A549 (cell line): ENCODE results near the gene PAQR7. TPM values are rescaled to one million over a fixed set of nuclear protein-coding genes. Genes with fewer than 3 reads are reported as not detected.

Experiments used
- ATAC-seq, 2 experiments: fragments of 200-7000 bp in 1 of 2; fragments of >200 bp in 1 of 2; cut with Nextera tagmentation in 1 of 2; cut with Tn5 transposase in 1 of 2; 3 replicates each; pipeline versions ENCODE4 v1.8.0 to v1.9.1; 2018 to 2020; ENCODE audit warnings: mild to moderate bottlenecking in 1 of 2, moderate library complexity in 1 of 2
- CTCF ChIA-PET: fragments of 300-600 bp; sonication (Branson Sonifier 250); formaldehyde crosslinking; extraction: SDS; loops from one replicate; lab custom pipeline; 2021; ENCODE audit warnings: antibody characterized with exemption, inconsistent platforms; lab: Yijun Ruan, JAX
- POLR2A ChIA-PET: fragments of 350-600 bp; formaldehyde crosslinking; extraction: SDS; loops from one replicate; lab custom pipeline; 2021; ENCODE audit warnings: antibody characterized with exemption, inconsistent platforms; lab: Yijun Ruan, JAX
- DNase-seq, 2 experiments: peaks; one replicate each; pipeline versions ENCODE4 v3.0.0 to v3.0.0-alpha.2; 2011 to 2016; ENCODE audit warnings: low read depth in 1 of 2, low spot score in 1 of 2
- FAIRE-seq: peaks from 2 replicates; lab custom pipeline; 2011; peaks lifted over from hg19 to GRCh38; lab: Jason Lieb, UNC
- H3K27ac ChIP-seq, 2 experiments: fragments of >200 bp; sonication (Bioruptor Twin); formaldehyde crosslinking; 3 replicates each; pipeline ENCODE4 v1.5.1; 2016 to 2017
- H3K4me1 ChIP-seq: fragments of >200 bp; sonication (Bioruptor Twin); formaldehyde crosslinking; 3 replicates; pipeline ENCODE4 v1.6.1; 2016
- H3K4me2 ChIP-seq: fragments of >200 bp; sonication (Bioruptor Twin); formaldehyde crosslinking; 3 replicates; pipeline ENCODE4 v1.6.1; 2016
- H3K4me3 ChIP-seq: fragments of >200 bp; sonication (Bioruptor Twin); formaldehyde crosslinking; 3 replicates; pipeline ENCODE4 v1.5.1; 2016
- H3K9me3 ChIP-seq: fragments of >200 bp; sonication (Bioruptor Twin); formaldehyde crosslinking; 3 replicates; pipeline ENCODE4 v1.6.1; 2016
- ATOH8 ChIP-seq: fragments of 250-450 bp; sonication (Bioruptor Pico); IDR thresholded peaks from 2 replicates; pipeline ENCODE4 v1.5.0; 2020; ENCODE audit warnings: low read depth, mild to moderate bottlenecking, moderate library complexity
- BCL3 ChIP-seq: fragments of >200 bp; sonication (Bioruptor Twin); formaldehyde crosslinking; IDR thresholded peaks from 3 replicates; pipeline ENCODE4 v1.6.1; 2016
- BHLHE40 ChIP-seq: IDR thresholded peaks from 2 replicates; pipeline ENCODE4 v1.6.1; 2012; ENCODE audit warnings: low read depth, low read length, inconsistent platforms
- CBX8 ChIP-seq: fragments of 200-600 bp; sonication (generic); IDR thresholded peaks from 2 replicates; pipeline ENCODE4 v1.6.1; 2016
- CEBPB ChIP-seq, 2 experiments: fragments of >200 bp in 1 of 2; sonication (Bioruptor Twin) in 1 of 2; formaldehyde crosslinking in 1 of 2; IDR thresholded peaks; 2 replicates each; pipeline ENCODE4 v1.6.1; 2012 to 2016
- CHD4 ChIP-seq: fragments of 200-600 bp; sonication (generic); IDR thresholded peaks from 2 replicates; pipeline ENCODE4 v1.6.1; 2016; ENCODE audit warnings: antibody characterized with exemption, mild to moderate bottlenecking, borderline replicate concordance
- CTCF ChIP-seq: fragments of >200 bp; sonication (Bioruptor Twin); formaldehyde crosslinking; IDR thresholded peaks from 3 replicates; pipeline ENCODE4 v1.5.1; 2016
- ESRRA ChIP-seq: fragments of 150-350 bp; IDR thresholded peaks from 2 replicates; pipeline ENCODE4 v1.6.1; 2014; ENCODE audit warnings: mild to moderate bottlenecking, low read length, borderline replicate concordance
- FOXS1 ChIP-seq: fragments of 250-450 bp; sonication (Bioruptor Pico); IDR thresholded peaks from 2 replicates; pipeline ENCODE4 v1.5.0; 2020; ENCODE audit warnings: mild to moderate bottlenecking, moderate library complexity
- HDAC2 ChIP-seq: fragments of 200-600 bp; sonication (generic); IDR thresholded peaks from 2 replicates; pipeline ENCODE4 v1.6.1; 2016
- HEYL ChIP-seq: fragments of 250-450 bp; sonication (Bioruptor Pico); IDR thresholded peaks from 2 replicates; pipeline ENCODE4 v1.8.0; 2021; ENCODE audit warnings: mild to moderate bottlenecking, moderate library complexity
- HOXB13 ChIP-seq: fragments of 250-450 bp; sonication (Bioruptor Pico); IDR thresholded peaks from 2 replicates; pipeline ENCODE4 v1.5.0; 2020; ENCODE audit warnings: low read depth, mild to moderate bottlenecking, moderate library complexity
- HOXB5 ChIP-seq: fragments of 250-450 bp; sonication (Bioruptor Pico); IDR thresholded peaks from 2 replicates; pipeline ENCODE4 v1.5.0; 2020; ENCODE audit warnings: mild to moderate bottlenecking, moderate library complexity
- KDM1A ChIP-seq: fragments of 200-600 bp; sonication (generic); IDR thresholded peaks from 2 replicates; pipeline ENCODE4 v1.6.1; 2016; ENCODE audit warnings: low read depth, mild to moderate bottlenecking
- KDM5A ChIP-seq: fragments of 200-600 bp; sonication (generic); IDR thresholded peaks from 2 replicates; pipeline ENCODE4 v1.6.1; 2016; ENCODE audit warnings: antibody characterized with exemption, mild to moderate bottlenecking
- MAX ChIP-seq: IDR thresholded peaks from 2 replicates; pipeline ENCODE4 v1.6.1; 2012
- NFE2L2 ChIP-seq: fragments of 150-350 bp; conservative IDR thresholded peaks from 2 replicates; pipeline ENCODE4 v1.6.1; 2014; ENCODE audit warnings: low read length
- POLR2A ChIP-seq: IDR thresholded peaks from 2 replicates; pipeline ENCODE4 v1.6.1; 2012; ENCODE audit warnings: mild to moderate bottlenecking, low read length
- RAD21 ChIP-seq, 2 experiments: fragments of >200 bp in 1 of 2; sonication (Bioruptor Twin) in 1 of 2; formaldehyde crosslinking in 1 of 2; IDR thresholded peaks in 1 of 2; conservative IDR thresholded peaks in 1 of 2; 2 replicates in 1 of 2; 3 replicates in 1 of 2; pipeline ENCODE4 v1.6.1; 2012 to 2018; ENCODE audit warnings: inconsistent platforms in 1 of 2
- RARB ChIP-seq: fragments of 250-450 bp; sonication (Bioruptor Pico); IDR thresholded peaks from 2 replicates; pipeline ENCODE4 v1.8.0; 2021; ENCODE audit warnings: mild to moderate bottlenecking, moderate library complexity
- RCOR1 ChIP-seq: fragments of 150-350 bp; IDR thresholded peaks from 2 replicates; pipeline ENCODE4 v1.6.1; 2014; ENCODE audit warnings: antibody characterized with exemption, low read length, low read depth
- RFX5 ChIP-seq: fragments of 450-650 bp; IDR thresholded peaks from 2 replicates; pipeline ENCODE4 v1.7.1; 2014; ENCODE audit warnings: antibody characterized with exemption, mild to moderate bottlenecking, moderate library complexity
- RNF2 ChIP-seq: fragments of 200-600 bp; sonication (generic); IDR thresholded peaks from 2 replicates; pipeline ENCODE4 v1.6.1; 2016; ENCODE audit warnings: low read depth, mild to moderate bottlenecking, antibody characterized with exemption, moderate library complexity, borderline replicate concordance
- TFCP2L1 ChIP-seq: fragments of 250-450 bp; sonication (Bioruptor Pico); IDR thresholded peaks from 2 replicates; pipeline ENCODE4 v1.5.0; 2021; ENCODE audit warnings: mild to moderate bottlenecking
- ZC3H11A ChIP-seq: fragments of 450-650 bp; IDR thresholded peaks from 2 replicates; pipeline ENCODE4 v1.6.1; 2014; ENCODE audit warnings: antibody characterized with exemption, mild to moderate bottlenecking
- ZFP36 ChIP-seq: fragments of 450-650 bp; IDR thresholded peaks from 2 replicates; pipeline ENCODE4 v1.6.1; 2014; ENCODE audit warnings: borderline replicate concordance; ENCODE audit not compliant: partially characterized antibody
- ZNF302 ChIP-seq: fragments of 250-450 bp; sonication (Bioruptor Pico); IDR thresholded peaks from 2 replicates; pipeline ENCODE4 v1.9.0; 2021; ENCODE audit warnings: inconsistent platforms, mild to moderate bottlenecking, moderate library complexity
- ZSCAN20 ChIP-seq: fragments of 250-450 bp; sonication (Bioruptor Pico); IDR thresholded peaks from 2 replicates; pipeline ENCODE4 v1.8.0; 2022; ENCODE audit warnings: mild to moderate bottlenecking, moderate library complexity
- WGBS: methylation state at CpG from one replicate; pipeline ENCODE4 v1.1.6; 2017; ENCODE audit errors: missing lambda C conversion rate; 5-methylcytosine and 5-hydroxymethylcytosine counted together
- polyA plus RNA-seq, 4 experiments: library from polyadenylated mRNA; depleted of rRNA in 3 of 4; stranded (reverse); fragments of >200 nt; fragmentation: RNase III in 1 of 4; extraction: RNeasy Plus Mini Kit Qiagen cat#74134 plus additional on column Dnase treatment in 1 of 4; gene quantifications; 2 replicates in 3 of 4; 3 replicates in 1 of 4; pipeline ENCODE4 v1.2.3, GENCODE V29; 2011 to 2017

The PAQR7 gene
- polyA plus RNA-seq, 2 of the 4 experiments (the other 2 are of a cell fraction): 2.3 to 6.0 TPM

- ChIA-PET CTCF (no interaction called here), POLR2A (no interaction called here)
- Histone ChIP-seq H3K27ac (no peak overlapping the region), H3K9me3 (no peaks in the 10 kb centered on the region), H3K4me1 (peaks cover 21% of the 10 kb centered on the region), H3K4me3 (no peak overlapping the region), H3K4me2 (no peak overlapping the region)
- no peak for FAIRE-seq
- 92% methylated on average over 5 of the region's 5 CpGs for WGBS
- DNase-seq: no peak
- ATAC-seq: no peak
- no peak for TF ChIP-seq HDAC2
- no peak for TF ChIP-seq MAX
- TF ChIP-seq RFX5: no peak
- TF ChIP-seq HEYL (CRISPR knock-in tag): no peak
- no peak for TF ChIP-seq POLR2A
- no peak for TF ChIP-seq RAD21 (conservative IDR thresholded peaks at IDR 0.05 in 1 of 2, IDR thresholded peaks at IDR 0.05 in 1 of 2)
- no peak for TF ChIP-seq CHD4
- no peak for TF ChIP-seq ATOH8 (CRISPR knock-in tag)
Observed at GRCh38 chr1:25900219-25900618, 24.7 kb upstream of the PAQR7 start.

GRCh38 chr1:25899792-25900191, 24.3 kb upstream of the PAQR7 start:
- Histone ChIP-seq H3K27ac (no peak overlapping the region), H3K4me1 (peaks cover 25% of the 10 kb centered on the region), H3K4me2 (no peak overlapping the region), H3K9me3 (no peaks in the 10 kb centered on the region), H3K4me3 (no peak overlapping the region)
- WGBS: 94% methylated on average over 6 of the region's 6 CpGs
- no peak for TF ChIP-seq NFE2L2
- TF ChIP-seq HDAC2: no peak
- TF ChIP-seq RNF2: no peak
- no peak for TF ChIP-seq RAD21 (conservative IDR thresholded peaks at IDR 0.05 in 1 of 2, IDR thresholded peaks at IDR 0.05 in 1 of 2)
- no peak for TF ChIP-seq HOXB5 (CRISPR knock-in tag)
- no peak for TF ChIP-seq BHLHE40
- TF ChIP-seq FOXS1: no peak
- TF ChIP-seq ZSCAN20 (CRISPR knock-in tag): no peak
- TF ChIP-seq MAX: no peak
- no peak for TF ChIP-seq HEYL (CRISPR knock-in tag)
- TF ChIP-seq CTCF: no peak
- TF ChIP-seq RARB (CRISPR knock-in tag): no peak
- TF ChIP-seq RCOR1: no peak
- TF ChIP-seq CEBPB (IDR thresholded peaks at IDR 0.05): no peak
- ChIA-PET CTCF (interaction anchor here (1.6 kb wide), 1 partner anchor 98 kb away, joined by 6 read pairs; the partner anchor contains the start of gene PAFAH2), POLR2A (no interaction called here)
- no peak for DNase-seq
- no peak for ATAC-seq
- FAIRE-seq: no peak

GRCh38 chr1:25898223-25899015, 22.9 kb upstream of the PAQR7 start:
- no peak for FAIRE-seq
- Histone ChIP-seq H3K27ac (no peak overlapping the region), H3K9me3 (no peaks in the 10 kb centered on the region), H3K4me3 (no peak overlapping the region), H3K4me2 (no peak overlapping the region), H3K4me1 (peaks cover 15% of the 10 kb centered on the region)
- POLR2A ChIA-PET: no interaction called here
- 84% methylated on average over 11 of the region's 11 CpGs for WGBS
- CTCF ChIA-PET: interaction anchor here (1.6 kb wide), 1 partner anchor 99 kb away, joined by 6 read pairs; the partner anchor contains the start of gene PAFAH2
- DNase-seq: no peak
- no peak for ATAC-seq
- TF ChIP-seq ZC3H11A: no peak
- no peak for TF ChIP-seq KDM1A
- TF ChIP-seq TFCP2L1 (CRISPR knock-in tag): no peak
- TF ChIP-seq HOXB13 (CRISPR knock-in tag): no peak
- no peak for TF ChIP-seq BHLHE40
- TF ChIP-seq BCL3: no peak
- TF ChIP-seq CTCF: no peak
- no peak for TF ChIP-seq FOXS1
- TF ChIP-seq KDM5A: no peak
- TF ChIP-seq CBX8: no peak
- no peak for TF ChIP-seq ESRRA
- TF ChIP-seq RAD21 (conservative IDR thresholded peaks at IDR 0.05 in 1 of 2, IDR thresholded peaks at IDR 0.05 in 1 of 2): no peak
- TF ChIP-seq ZFP36: no peak
- no peak for TF ChIP-seq ZNF302 (CRISPR knock-in tag)
